Memory B cell (primary cell): Measurements from ENCODE around the gene RABGAP1L.
"Not testable (repeated sequence)": the region's sequence is repeated elsewhere in the genome, so short reads cannot be mapped to it uniquely, and the experiment has no call there.

Experiments
- ATAC-seq: fragments of 150-1000 bp; cut with Tn5 transposase; 2 replicates; pipeline ENCODE4 v1.10.0; 2021; ENCODE audit warnings: low read depth, mild to moderate bottlenecking, moderate library complexity
- DNase-seq, 2 donors: peaks; one replicate each; pipeline ENCODE4 v3.0.0; 2022; ENCODE audit warnings: low spot score in 2 of 2
- H3K27ac Mint-ChIP-seq: one replicate; pipeline ENCODE4 v1.8.0; 2022; ENCODE audit warnings: mild to moderate bottlenecking, moderate library complexity, mixed read lengths
- H3K27me3 Mint-ChIP-seq: one replicate; pipeline ENCODE4 v1.8.0; 2022; ENCODE audit warnings: mixed read lengths
- H3K36me3 Mint-ChIP-seq: one replicate; pipeline ENCODE4 v1.8.0; 2022; ENCODE audit warnings: mild to moderate bottlenecking, mixed read lengths
- H3K4me1 Mint-ChIP-seq: one replicate; pipeline ENCODE4 v1.8.0; 2022; ENCODE audit warnings: mixed read lengths
- H3K4me3 Mint-ChIP-seq: one replicate; pipeline ENCODE4 v1.8.0; 2022; ENCODE audit warnings: mild to moderate bottlenecking, moderate library complexity, mixed read lengths
- H3K9me3 Mint-ChIP-seq: one replicate; pipeline ENCODE4 v1.8.0; 2022; ENCODE audit warnings: mixed read lengths

Gene RABGAP1L

DNA sequence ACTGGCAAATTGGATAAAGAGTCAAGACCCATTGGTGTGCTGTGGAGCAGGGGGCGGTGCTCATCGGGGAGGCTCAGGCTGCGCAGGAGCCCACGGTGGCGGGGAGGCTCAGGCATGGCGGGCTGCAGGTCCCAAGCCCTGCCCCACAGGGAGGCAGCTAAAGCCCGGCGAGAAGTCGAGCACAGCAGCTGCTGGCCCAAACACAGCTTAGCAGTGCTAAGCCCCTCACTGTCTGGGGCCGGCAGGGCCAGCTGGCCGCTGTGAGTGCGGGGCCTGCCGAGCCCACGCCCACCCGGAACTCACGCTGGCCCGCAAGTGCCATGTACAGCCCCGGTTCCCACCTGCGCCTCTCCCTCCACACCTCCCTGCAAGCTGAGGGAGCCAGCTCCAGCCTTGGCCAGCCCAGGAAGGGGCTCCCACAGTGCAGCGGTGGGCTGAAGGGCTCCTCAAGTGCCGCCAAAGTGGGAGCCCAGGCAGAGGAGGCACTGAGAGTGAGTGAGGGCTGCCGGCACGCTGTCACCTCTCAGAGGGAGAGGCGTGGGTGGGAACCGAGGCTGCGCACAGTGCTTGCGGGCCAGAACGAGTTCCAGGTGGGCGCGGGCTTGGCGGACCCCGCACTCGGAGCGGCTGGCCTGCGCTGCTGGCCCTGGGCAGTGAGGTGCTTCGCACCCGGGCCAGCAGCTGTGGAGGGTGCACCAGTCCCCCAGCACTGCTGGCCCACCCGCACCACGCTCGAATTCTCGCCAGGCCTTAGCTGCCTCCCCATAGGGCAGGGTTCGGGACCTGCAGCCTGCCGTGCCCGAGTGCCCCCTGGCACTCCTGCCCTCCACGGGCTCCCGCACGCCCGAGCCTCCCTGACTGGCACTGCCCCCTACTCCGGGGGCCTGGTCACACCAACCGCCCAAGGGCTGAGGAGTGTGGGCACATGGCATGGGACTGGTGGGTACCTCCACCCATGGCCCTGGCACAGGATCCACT lies 551.8 kb downstream of the RABGAP1L start:
- ATAC-seq: no peak
- H3K4me1 Mint-ChIP-seq: no peaks in the 10 kb centered on the region

GRCh38 chr1:174711848-174712247 lies 552.5 kb downstream of the RABGAP1L start:
- not testable (repeated sequence) for ATAC-seq, H3K27me3 Mint-ChIP-seq, H3K9me3 Mint-ChIP-seq, DNase-seq, H3K27ac Mint-ChIP-seq, H3K4me3 Mint-ChIP-seq, H3K4me1 Mint-ChIP-seq
- peaks cover 47% of the 10 kb centered on the region for H3K36me3 Mint-ChIP-seq

More for the DNA sequence above, 551.8 kb downstream of the RABGAP1L start:
- peaks cover 50% of the 10 kb centered on the region for H3K36me3 Mint-ChIP-seq
- H3K27me3 Mint-ChIP-seq: no peaks in the 10 kb centered on the region
- H3K4me3 Mint-ChIP-seq: no peak overlapping the region
- no peak overlapping the region for H3K27ac Mint-ChIP-seq
- H3K9me3 Mint-ChIP-seq: peaks cover 2% of the 10 kb centered on the region
- no peak for DNase-seq

GRCh38 chr1:174712541-174712940 lies 553.2 kb downstream of the RABGAP1L start:
- Mint-ChIP-seq H3K36me3 (peaks cover 42% of the 10 kb centered on the region), H3K9me3 (peaks cover 2% of the 10 kb centered on the region), H3K4me1 (no peaks in the 10 kb centered on the region), H3K27ac (no peak overlapping the region), H3K4me3 (no peak overlapping the region), H3K27me3 (no peaks in the 10 kb centered on the region)
- ATAC-seq: no peak
- DNase-seq: no peak

DNA sequence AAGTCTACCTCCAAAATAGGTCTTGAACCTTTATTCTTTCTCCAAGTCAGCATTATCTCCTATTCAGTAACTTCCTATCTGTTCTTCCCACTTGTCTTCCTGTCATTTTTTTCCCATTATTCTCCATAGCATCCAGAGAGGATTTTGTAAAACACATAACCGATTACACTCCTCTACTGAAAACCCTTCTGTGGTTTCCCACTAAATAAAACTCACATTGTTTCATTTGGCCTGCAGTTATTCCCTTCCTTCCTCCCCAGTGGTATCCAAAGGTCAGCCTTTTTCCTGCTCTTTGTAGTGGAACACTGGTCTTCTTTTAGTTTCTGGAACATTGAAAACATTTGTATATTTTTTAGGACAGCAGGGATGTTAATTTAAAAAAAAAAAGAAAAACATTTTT lies 554.5 kb downstream of the RABGAP1L start:
- no peak overlapping the region for H3K4me3 Mint-ChIP-seq
- no peak overlapping the region for H3K27ac Mint-ChIP-seq
- H3K36me3 Mint-ChIP-seq: peaks cover 41% of the 10 kb centered on the region
- no peaks in the 10 kb centered on the region for H3K27me3 Mint-ChIP-seq
- DNase-seq: no peak
- no peak for ATAC-seq
- H3K4me1 Mint-ChIP-seq: no peaks in the 10 kb centered on the region
- H3K9me3 Mint-ChIP-seq: peaks cover 2% of the 10 kb centered on the region

DNA sequence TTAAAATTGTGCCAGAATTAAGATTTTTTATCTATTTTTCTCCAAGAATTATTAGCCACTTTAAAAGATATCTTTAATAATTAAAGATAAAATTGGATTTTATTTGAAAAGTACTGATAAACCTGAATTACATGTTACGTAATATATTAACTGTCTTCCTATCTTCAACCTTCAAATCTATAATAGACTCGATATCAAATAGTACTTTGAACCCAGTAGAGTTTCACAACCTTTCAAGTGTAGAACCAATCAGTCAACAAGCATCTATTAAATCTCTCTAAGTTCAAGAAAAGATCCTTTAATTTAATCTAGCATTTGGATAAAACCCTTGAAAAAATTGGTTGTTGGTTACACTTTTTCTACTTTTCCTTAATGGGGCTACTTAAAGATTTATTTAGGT lies 559.9 kb downstream of the RABGAP1L start:
- Mint-ChIP-seq H3K27me3 (no peaks in the 10 kb centered on the region), H3K4me3 (no peak overlapping the region), H3K36me3 (peaks cover 20% of the 10 kb centered on the region), H3K9me3 (peaks cover 1% of the 10 kb centered on the region), H3K27ac (no peak overlapping the region), H3K4me1 (no peaks in the 10 kb centered on the region)
- ATAC-seq (no peak), DNase-seq (no peak)

DNA sequence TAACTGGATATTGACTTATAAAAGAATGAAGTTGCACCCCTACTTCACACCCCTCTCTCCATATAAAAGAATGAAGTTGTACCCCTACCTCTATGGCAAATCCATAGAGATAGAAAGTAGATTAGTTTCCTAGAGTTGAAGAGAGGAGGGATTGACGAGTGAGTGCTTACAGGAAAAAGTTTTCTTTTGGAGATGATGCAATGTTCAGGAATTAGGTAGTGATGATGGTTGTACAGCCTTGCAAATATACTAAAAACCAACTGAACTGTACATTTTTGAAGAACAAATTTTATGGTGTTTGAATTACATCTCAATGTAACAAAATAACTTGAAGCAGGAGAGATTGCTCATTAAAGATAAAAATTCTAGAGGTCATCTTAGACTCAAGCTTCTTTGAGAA lies 561.3 kb downstream of the RABGAP1L start:
- Mint-ChIP-seq H3K4me1 (no peaks in the 10 kb centered on the region), H3K4me3 (no peak overlapping the region), H3K36me3 (peaks cover 16% of the 10 kb centered on the region), H3K27ac (no peak overlapping the region), H3K9me3 (peaks cover 1% of the 10 kb centered on the region), H3K27me3 (no peaks in the 10 kb centered on the region)
- DNase-seq: no peak
- ATAC-seq: no peak

DNA sequence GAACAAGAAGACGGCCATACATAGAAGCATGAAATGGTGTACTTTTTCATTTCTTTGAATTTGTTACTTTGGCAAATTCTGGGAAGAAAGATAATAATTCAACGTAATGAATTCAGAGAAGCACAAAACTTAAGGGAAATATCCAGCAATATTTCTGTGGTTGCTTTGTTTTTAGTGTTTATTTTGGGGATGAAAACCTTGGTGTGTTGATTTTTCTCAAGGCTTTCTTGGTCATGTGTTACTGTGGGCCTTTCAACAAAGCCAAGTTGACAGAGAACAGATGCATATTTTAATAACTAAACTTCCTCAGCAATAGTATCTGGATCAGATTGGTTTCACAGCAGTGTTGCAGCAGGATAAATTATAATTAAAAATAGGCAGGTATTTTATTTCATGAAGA lies 561.9 kb downstream of the RABGAP1L start:
- Mint-ChIP-seq H3K27ac (no peak overlapping the region), H3K4me1 (no peaks in the 10 kb centered on the region), H3K9me3 (peaks cover 1% of the 10 kb centered on the region), H3K36me3 (peaks cover 16% of the 10 kb centered on the region), H3K4me3 (no peak overlapping the region), H3K27me3 (no peaks in the 10 kb centered on the region)
- DNase-seq (no peak), ATAC-seq (no peak)

DNA sequence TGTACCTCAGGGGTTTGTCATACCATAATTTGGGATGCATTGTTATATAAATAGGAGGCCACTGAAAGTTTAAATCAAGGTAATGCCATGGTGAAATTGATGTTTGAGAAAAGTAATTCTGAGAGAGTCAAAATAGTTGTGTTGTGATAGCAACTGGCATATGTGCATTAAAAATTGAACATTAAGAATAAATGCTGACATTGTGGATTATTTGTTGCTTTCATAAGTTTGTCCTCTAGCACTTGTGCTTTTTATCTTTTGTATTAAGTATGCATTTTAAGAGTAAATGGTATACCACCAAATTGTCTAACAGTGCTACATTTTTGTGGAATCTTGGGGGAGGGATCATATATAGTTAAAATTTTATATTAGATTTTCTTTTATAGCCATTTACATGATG lies 564.5 kb downstream of the RABGAP1L start:
- Mint-ChIP-seq H3K4me1 (no peaks in the 10 kb centered on the region), H3K36me3 (peaks cover 9% of the 10 kb centered on the region), H3K4me3 (no peak overlapping the region), H3K9me3 (peaks cover 1% of the 10 kb centered on the region), H3K27ac (no peak overlapping the region), H3K27me3 (no peaks in the 10 kb centered on the region)
- no peak for DNase-seq
- no peak for ATAC-seq

DNA sequence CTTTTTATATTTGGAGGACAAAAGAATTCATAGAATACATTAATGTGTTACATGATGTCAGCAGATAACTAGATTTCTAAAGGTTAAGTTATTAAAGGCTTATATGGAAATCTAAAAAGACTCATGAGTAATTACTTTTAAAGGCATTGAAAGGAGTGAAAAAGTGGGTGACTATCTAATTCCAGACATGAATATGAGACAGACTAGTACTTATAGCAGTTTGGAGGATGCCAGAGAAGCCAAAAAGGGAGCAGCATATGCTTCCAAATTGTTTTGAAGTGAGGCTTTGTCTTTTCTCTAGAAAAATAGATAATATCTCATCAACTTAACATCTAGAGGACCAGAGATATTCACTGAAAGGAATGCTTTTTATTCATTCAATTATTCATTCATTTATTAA lies 564.9 kb downstream of the RABGAP1L start:
- H3K27me3 Mint-ChIP-seq: no peaks in the 10 kb centered on the region
- no peak overlapping the region for H3K4me3 Mint-ChIP-seq
- ATAC-seq: no peak

GRCh38 chr1:174726167-174726879 lies 567.0 kb downstream of the RABGAP1L start:
- Mint-ChIP-seq H3K27me3 (no peaks in the 10 kb centered on the region), H3K4me3 (no peak overlapping the region), H3K27ac (no peak overlapping the region), H3K9me3 (no peaks in the 10 kb centered on the region), H3K36me3 (peaks cover 5% of the 10 kb centered on the region), H3K4me1 (no peaks in the 10 kb centered on the region)
- DNase-seq (no peak), ATAC-seq (no peak)

More for the DNA sequence above, 564.9 kb downstream of the RABGAP1L start:
- no peak for DNase-seq
- H3K4me1 Mint-ChIP-seq: no peaks in the 10 kb centered on the region
- peaks cover under 1% of the 10 kb centered on the region for H3K9me3 Mint-ChIP-seq
- H3K27ac Mint-ChIP-seq: no peak overlapping the region
- peaks cover 8% of the 10 kb centered on the region for H3K36me3 Mint-ChIP-seq

- H3K27ac Mint-ChIP-seq: no peak overlapping the region
- H3K9me3 Mint-ChIP-seq: no peaks in the 10 kb centered on the region
These were observed 567.7 kb downstream of the RABGAP1L start for GRCh38 chr1:174726880-174727585.

DNA sequence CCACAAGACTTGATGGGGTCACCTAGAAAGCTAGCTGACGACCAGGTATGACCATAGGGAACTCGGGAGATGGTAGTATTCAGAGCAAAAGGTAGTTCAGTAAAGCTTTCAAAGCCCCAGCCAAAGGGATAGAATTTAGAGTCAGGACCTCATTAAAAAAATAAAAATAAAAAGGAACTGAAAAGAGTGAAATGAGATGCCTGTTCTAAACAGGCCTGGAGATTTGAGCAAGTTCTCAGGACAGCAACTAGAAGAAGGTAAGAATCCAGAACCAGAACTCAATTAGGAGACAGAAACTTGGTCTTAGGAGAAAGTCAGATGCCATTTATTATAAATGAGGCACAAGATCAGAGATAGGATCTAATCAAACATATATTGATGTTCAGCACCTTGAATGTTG lies 575.0 kb downstream of the RABGAP1L start:
- Mint-ChIP-seq H3K36me3 (peaks cover 22% of the 10 kb centered on the region), H3K27ac (no peak overlapping the region), H3K9me3 (peaks cover 9% of the 10 kb centered on the region), H3K27me3 (no peaks in the 10 kb centered on the region), H3K4me1 (no peaks in the 10 kb centered on the region), H3K4me3 (no peak overlapping the region)
- DNase-seq (no peak), ATAC-seq (no peak)

More at GRCh38 chr1:174726880-174727585, 567.7 kb downstream of the RABGAP1L start:
- Mint-ChIP-seq H3K4me1 (no peaks in the 10 kb centered on the region), H3K4me3 (no peak overlapping the region), H3K36me3 (peaks cover 5% of the 10 kb centered on the region), H3K27me3 (no peaks in the 10 kb centered on the region)
- no peak for DNase-seq
- no peak for ATAC-seq

- peaks cover 17% of the 10 kb centered on the region for H3K4me1 Mint-ChIP-seq
- no peak overlapping the region for H3K27ac Mint-ChIP-seq
- H3K4me3 Mint-ChIP-seq: no peak overlapping the region
- no peaks in the 10 kb centered on the region for H3K27me3 Mint-ChIP-seq
- H3K36me3 Mint-ChIP-seq: peaks cover 22% of the 10 kb centered on the region
- peaks cover 11% of the 10 kb centered on the region for H3K9me3 Mint-ChIP-seq
- ATAC-seq (no peak), DNase-seq (no peak)
These were observed 577.5 kb downstream of the RABGAP1L start for GRCh38 chr1:174736831-174737230.
